ENCODE results near the gene TBX2.

TBX2 gene

GRCh38 chr17:61403801-61404662 lies 4.4 kb downstream of the TBX2 start:
- no peak for DNase-seq

GRCh38 chr17:61404663-61404912 lies 4.9 kb downstream of the TBX2 start:
- no peak for DNase-seq

- DNase-seq: no peak
These were observed 5.5 kb downstream of the TBX2 start for GRCh38 chr17:61404913-61405685.

- no peak for DNase-seq
These were observed 6.3 kb downstream of the TBX2 start for GRCh38 chr17:61405686-61406536.

DNA sequence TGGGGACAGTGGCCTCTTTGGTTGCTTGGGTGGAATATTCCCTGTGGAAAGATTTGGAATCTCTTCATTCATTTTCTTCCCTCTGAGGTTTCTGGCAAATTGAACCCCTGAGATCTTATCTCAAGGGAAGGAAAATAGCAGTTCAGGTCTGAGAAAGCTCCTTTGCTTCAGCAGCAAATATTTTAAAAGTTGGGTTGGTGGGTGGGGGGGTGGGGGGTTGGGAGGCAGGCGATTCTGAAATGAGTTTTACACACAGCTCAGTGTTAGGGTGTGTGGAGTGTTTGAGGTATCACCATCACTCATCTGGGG lies 6.8 kb downstream of the TBX2 start:
- no peak for DNase-seq

DNA sequence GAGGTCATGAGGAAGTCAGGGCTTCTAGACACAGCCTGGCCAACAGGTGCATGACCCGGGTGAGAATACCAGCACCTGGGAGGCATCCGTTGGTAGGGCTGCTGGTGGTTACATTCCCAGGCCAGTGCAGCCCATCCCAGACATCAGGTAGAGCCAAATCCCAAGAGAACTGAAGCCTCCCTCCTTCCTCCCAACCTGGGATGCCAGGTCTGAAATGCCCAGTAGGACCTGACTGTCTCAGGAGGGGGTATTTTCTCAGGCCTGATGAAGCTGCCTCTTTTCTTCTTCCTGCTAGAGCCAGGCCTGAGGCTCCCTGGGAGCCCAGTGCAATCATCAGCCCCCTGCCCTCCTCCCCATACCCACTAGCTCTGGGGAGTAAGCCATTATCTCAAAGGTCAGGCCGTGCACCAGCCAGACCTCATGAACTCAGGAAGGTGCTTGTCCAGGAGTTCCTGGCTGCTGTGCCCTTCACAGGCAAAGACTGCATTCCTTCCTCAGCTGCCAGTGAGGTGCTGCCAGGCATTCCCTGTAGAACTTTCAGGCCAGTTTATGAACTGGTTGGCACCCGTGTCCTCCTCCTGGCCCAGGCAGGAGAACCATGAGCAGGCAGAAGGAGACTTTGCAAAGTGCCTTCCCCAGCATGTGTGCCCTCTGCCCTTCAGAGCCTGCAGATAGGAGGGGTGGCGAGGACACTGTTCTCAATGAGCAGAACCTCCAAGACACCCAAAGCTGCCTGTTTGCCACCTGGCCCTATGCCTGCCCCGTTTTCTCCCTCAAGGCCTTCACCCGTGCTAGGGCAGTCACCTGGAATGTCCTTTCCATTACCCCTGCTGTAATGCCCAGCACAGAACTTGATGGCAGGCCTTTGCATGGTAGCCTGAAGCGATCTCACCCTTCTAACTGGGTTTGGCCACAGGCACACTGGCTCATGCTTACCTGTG lies 7.6 kb downstream of the TBX2 start:
- no peak for DNase-seq

DNA sequence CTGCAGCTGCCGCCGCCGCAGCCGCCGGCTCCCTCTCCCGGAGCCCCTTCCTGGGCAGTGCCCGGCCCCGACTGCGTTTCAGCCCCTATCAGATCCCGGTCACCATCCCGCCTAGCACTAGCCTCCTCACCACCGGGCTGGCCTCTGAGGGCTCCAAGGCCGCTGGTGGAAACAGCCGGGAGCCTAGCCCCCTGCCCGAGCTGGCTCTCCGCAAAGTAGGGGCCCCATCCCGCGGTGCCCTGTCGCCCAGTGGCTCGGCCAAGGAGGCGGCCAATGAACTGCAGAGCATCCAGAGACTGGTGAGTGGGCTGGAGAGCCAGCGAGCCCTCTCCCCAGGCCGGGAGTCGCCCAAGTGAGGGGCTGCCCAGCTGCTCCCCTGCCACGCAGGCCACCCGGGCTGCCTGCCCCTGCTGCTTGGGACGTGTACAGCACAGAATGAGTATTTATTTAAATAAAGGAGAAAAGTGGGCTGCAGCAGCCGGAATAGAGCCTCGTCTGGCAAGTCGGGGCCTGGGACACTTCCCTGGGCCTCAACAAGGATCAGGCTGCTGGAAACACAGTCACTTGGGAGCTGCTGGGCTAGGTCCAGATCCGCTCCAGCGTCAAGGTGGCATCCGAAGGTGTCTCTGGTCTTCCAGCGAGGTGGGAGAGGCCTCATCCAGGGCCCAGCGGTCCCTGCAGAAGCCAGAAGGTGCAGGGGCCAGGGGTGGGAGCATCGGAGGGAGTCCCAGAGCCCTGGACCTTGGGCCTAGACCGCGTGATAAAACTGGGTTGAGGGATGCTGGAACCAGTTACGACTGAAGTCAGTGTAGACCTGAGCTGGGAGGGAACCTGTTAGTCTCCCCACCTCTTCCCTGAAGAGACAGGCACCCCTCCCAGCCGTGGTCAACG lies 8.8 kb downstream of the TBX2 start:
- no peak for DNase-seq

DNA sequence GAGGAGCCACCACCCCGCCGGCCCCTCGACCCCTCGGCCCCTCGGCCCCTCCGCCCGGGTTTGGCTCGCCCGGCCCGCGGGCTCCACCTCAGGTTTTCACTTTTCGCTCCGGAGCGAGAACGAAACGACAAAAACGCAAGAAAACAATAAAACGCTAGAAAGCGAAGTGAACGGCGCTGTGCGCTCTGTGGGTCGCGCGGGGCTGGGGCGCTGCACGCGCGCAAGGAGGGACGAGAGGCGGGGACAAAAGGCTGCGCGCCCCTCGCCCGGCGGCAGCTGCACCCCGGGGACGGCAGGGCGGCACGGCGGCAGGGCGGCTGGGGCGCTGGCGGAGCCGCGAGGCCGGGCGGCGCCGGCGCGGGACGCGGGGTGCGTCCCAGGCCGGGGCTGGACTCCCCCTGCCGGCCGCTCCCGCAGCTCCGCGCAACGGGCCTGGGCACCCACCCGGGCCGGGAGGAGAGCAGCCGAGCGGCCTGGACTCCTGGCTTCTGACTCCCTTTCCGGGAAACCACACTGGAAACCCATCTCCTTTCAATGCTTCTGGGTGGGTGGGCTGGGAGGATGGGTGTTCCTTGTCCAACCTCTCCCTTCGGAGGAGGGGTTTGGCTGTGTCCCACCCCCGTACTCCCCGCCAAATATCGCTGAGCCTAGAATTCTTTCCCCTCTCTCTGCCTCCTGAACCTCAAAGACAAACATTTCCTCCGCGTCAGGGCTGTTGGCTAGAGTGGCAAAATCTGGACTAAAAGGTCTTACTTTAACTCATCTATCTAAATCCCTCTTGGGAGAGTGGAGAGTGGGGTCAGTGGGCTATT lies 9.9 kb downstream of the TBX2 start:
- peak; percentile 32 to 41 for DNase-seq

DNA sequence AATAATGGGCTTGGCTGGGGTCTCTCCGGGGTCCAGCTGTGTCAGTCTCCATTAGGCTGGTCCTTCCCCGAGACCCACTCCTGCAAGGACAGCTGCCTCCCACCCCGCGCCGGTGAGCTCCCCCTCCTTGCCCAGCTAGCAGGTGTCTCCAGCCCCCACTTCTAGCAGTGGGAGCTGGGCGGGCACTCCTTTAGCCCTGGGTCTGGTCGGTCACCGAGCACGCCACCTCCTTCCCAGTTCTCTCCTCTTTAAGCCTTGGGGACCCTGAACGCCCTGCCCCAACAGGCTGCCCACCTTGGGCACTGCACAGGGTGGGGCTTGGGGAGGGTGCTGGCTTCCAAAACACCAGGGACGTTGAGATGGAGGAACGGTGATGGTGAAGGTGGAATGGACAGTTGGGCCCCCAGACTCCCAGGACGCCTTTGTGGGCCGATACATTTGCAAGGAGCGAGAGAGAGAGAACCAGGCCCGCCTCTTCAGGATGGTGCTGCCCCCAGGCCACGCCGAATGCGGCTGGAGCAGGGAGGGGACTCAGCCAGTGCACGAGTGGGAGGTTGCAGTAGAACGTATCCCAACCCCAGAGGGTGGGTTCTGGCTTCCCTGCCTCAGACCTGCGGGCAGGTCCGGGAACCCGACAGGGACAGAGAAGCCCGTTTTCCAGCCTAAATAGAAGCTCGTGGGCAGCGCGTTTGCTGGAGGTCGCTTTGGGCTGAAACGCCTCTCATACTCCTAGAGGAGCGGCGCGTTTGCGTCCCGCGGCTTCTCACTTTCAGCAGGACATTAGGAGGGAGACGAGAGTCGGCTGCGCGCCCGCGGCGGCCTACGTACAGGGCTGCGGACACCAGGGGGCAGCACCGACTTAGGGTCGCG lies 10.7 kb downstream of the TBX2 start:
- peak; percentile 70 to 81 for DNase-seq

DNA sequence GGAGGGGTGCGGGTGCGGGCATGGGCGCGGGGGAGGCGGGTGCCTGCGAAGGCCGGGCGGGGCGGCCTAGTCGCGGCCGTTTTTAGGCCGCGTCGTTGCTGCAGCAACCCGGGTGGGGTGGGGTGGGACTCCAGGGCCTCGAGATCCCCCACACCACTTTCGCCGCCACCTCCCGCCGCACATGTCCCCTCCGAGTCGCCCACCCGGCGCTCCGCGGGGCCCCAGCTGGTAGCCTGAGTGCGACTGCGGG lies 11.3 kb downstream of the TBX2 start:
- DNase-seq: no peak

DNA sequence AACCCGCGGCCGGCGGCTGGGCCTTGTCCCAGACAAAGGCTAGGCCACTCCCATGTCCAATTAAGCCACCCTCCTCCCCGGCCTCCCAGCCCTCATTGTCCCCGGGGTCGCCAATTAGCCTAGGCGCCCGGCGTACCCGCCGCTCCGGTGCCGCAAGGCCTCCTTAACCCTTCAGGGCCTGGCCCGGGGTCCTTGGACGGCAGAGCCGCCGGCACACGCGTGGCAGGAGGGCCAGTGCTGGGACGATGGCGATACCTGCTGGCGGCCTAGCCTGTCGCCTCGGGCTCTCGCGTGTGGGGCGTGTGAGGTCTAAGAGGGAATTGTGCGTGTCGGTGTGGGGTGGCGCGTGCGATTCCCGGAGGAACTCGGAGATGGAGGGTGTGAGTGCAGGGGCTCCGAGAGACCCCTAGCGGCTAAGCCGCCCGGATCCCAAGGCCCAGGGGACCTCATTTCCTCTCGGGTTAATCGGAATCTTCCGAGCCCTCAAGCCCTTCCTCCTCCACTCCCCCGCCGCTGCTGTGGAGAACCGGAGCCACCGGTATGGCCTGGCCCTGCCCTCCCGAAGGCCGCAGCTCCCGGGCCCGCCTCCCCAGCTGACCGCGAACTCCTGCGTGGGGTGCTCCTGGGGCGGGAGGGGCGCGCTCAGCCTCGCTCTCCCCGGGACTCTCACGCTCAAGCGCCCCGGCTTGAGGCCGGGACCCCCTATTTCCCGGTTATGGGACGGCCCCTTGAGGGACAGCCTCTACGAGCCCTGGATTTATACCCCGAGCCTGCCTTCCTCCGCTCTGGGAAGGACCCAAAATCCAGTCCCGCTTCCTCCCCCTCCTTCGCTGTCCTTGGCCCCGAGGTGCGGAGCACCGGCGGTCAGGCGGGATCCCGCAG lies 11.9 kb downstream of the TBX2 start:
- DNase-seq: peak in 1 of 2 donors; percentile 38

DNA sequence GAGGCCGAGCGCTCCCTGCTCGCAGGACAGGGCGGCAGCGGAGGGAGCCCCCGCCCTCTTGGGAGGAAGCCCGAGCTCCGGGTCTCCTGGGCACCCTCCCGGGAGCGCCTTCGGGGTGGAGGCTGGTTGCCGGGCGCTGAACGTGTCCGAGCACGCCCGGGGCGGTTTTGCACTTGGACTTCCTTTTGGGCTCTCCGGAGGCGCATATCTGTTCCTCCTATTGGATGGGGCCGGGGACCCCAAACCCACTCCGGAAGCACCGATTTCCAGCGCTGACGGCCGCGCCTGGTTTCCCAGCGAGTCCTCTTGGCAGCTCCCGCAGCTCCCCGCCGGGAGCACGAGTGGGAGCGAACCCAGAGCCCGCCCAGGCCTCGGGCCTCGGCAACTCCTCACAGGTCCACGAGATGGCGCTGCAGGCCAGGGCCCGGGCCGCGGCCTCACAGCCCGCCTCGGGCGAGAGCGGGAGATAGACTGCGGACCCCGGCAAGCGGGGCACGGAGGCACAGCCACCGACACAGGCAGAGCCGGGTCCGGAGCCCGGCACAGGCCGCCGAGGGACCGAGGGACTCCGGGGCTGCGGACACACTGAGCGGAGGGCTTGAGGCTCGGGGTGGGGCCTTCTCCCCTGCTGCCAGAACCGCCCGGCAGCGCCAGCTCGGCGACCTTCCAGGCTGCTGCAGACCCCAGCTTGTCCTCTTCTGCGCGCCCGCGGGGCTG lies 12.7 kb downstream of the TBX2 start:
- peak; percentile 73 to 83 for DNase-seq

DNA sequence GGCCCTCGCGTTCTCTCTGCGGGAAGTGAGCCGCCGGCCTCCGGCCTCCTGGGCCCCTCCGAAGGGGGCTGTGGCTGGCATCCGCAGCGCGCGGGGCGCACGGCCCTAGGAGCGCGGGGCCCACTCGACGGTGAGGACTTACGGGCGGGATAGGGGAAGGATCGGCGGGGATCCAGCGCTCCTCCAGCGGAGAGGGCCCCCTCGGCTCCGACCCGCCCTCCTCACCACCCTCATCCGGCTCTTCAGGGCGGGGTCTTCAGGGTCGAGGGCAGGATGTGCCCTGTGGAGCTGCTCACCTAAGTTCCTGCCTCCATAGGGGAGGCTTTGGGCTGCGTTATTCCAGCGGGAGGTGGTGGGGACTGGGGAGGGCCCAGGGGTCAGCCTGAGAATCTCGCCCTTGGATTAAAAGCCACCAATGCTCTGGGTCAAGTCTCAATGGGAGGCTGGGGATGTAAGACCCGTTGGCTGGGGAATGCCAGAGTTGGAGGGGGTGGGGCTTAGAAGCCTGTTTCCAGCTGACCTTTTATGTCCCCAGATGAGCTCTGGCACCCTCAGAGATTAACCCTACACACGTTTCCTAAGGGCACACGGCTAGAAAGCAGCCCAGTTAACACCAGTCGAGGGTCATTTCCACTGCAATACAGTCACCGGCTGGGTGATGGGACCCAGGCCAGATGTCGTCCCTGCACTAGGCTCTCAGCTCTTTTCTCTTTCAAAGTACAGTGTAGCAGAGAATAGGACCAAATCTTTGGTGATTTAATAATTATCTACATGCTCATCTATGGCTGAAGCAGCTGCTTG lies 13.4 kb downstream of the TBX2 start:
- DNase-seq: no peak

- no peak for DNase-seq
These were observed 14.1 kb downstream of the TBX2 start for GRCh38 chr17:61413661-61414126.

DNA sequence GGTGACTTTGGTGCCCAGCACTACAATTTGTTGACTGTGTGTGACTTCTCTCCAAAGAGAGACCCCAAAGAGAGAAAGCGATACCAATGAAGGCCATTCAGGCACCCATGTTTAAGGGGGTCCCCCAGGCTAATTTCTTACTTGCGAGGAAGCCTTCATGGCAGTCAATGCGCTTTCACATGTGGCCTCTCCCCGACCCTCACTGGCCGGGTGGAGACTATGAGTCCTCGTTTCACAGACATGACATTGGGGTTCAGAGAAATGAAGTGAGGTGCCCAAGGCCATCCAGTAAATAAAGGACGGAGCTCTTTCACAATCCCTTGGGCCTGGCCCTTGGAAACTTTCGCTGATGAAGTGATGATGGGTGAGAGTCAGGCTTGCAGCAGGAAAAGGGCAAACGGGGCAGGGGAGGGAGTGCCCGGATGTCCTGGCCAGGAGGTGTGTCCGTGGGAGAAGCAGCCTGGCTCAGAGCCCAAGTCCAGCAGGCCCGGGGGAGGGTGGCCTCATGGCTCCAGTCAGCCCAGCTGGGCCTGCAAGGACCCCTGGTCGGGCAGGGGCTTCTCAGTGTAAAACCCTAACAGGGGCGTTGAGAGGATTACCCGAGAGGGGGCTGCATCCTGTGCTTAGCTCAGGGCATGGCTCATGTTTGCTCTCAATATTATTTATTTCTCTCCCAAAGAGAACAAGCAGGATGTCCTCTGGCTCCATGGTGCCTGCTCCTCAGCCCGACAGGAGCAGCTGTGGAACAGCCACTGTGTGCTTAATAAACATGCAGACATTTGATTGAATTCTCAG lies 14.7 kb downstream of the TBX2 start:
- no peak for DNase-seq

GRCh38 chr17:61414936-61415251 lies 15.3 kb downstream of the TBX2 start:
- no peak for DNase-seq
